ENCODE measurements around the gene ZBTB24.

GRCh38 chr6:109429496-109429895 is 53.5 kb downstream of the ZBTB24 start:
- TF ChIP-seq POLR2AphosphoS5 (IDR thresholded peaks at IDR 0.05; ENCODE audit: borderline replicate concordance, low read depth, low read length) (no peak), EZH2 (IDR thresholded peaks at IDR 0.05) (no peak), FOXP2 (optimal IDR thresholded peaks at IDR 0.05; ENCODE audit: control extremely low read depth, extremely low read length, insufficient read depth) (no peak)
